MG63 (cell line): ENCODE results near the gene QSOX2. TPM values are rescaled to one million over a fixed set of nuclear protein-coding genes. Genes with fewer than 3 reads are reported as not detected.
A peak's percentile ranks its signal among the peaks of the same experiment; 100 is the strongest.

Experiments
- DNase-seq: peaks from one replicate; pipeline ENCODE4 v3.0.0-alpha.2; 2020
- H3K27me3 ChIP-seq: fragments of 250-450 bp; sonication (Bioruptor Pico); 2 replicates; pipeline ENCODE4 v1.5.1; 2020; ENCODE audit warnings: mild to moderate bottlenecking, moderate library complexity
- H3K36me3 ChIP-seq: fragments of 250-450 bp; sonication (Bioruptor Pico); 2 replicates; pipeline ENCODE4 v1.5.1; 2020; ENCODE audit warnings: mild to moderate bottlenecking, moderate library complexity
- H3K4me3 ChIP-seq: fragments of 250-450 bp; sonication (Bioruptor Pico); 2 replicates; pipeline ENCODE4 v1.5.1; 2020; ENCODE audit warnings: mild to moderate bottlenecking, moderate library complexity
- H3K9me3 ChIP-seq: fragments of 250-450 bp; sonication (Bioruptor Pico); 2 replicates; pipeline ENCODE4 v1.5.1; 2020; ENCODE audit warnings: mild to moderate bottlenecking, moderate library complexity
- total RNA-seq: library from RNA; depleted of rRNA; stranded (reverse); fragments of >200 nt; shearing (Covaris generic); gene quantifications from 2 replicates; pipeline ENCODE4 v1.2.3, GENCODE V29; 2014; ENCODE audit warnings: low replicate concordance

Gene QSOX2
- total RNA-seq, 1 experiment from 2014 or later: 28.2 TPM

DNA sequence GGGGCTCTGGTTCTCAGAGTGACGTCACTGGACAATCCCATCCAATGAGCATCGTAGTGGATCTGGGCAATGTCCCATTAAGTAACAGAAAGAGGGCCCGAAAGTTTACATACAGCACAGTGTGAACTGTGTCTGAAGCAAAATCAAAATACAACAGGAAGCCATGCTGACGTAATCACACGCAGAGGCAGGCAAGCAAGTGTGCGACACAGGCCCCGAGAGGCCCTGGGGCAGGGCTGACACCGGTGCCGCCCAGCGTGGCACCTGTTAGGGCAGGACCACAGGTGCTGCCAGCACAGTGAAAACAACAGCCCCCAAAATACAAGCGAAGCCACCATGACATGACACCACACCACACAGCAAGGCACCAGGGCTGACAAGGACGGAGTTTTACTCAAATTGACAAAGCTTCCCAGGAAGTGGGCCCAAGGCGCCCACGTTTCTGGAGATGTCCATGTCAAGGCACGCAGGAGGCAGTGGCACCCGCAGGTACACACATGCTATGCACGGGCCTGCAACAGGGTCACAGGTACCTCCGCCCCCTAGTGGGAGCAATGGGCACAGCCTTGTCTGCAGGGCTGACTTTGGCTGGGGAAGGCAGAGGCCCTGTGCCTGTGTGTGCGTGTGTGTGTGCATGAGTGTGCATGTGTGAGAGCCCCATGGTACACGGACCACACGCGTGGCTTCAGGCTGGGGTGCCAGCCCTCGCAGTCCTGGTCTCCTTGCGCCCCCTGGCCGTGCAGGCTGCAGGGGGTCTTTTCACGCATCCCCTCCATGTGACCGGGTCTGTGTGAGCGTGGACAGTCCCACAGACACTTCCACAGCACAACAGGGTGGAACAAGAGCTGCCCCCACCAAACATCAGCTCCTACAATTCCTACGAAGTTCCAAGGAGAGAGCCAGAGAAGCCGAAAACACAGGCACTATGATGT lies 19.6 kb downstream of the QSOX2 start:
- Histone ChIP-seq H3K4me3 (no peak overlapping the region), H3K27me3 (no peaks in the 10 kb centered on the region), H3K36me3 (peaks cover 6% of the 10 kb centered on the region), H3K9me3 (no peaks in the 10 kb centered on the region)
- peak; percentile 38 for DNase-seq

DNA sequence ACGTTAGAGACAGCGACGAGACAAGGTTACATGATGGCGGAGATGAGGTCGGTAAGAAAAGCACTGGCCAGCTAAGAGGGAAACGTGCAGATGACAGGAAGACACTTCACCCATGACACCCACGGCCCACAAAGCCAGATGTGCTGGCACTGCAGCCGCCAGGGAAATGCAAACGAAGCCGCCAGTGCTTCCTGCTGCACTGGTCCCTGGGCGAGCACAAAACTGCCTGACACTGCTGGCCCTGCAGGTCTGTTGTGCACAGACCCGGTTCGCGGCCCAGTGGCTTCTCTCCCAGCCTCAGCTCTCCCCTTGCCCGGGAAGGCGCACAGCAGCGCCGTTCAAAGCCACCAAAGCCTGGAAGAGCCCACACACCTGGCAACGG lies 20.3 kb downstream of the QSOX2 start:
- H3K36me3 ChIP-seq: peaks cover 6% of the 10 kb centered on the region
- H3K4me3 ChIP-seq: no peak overlapping the region
- H3K27me3 ChIP-seq: no peaks in the 10 kb centered on the region
- no peak for DNase-seq
- H3K9me3 ChIP-seq: no peaks in the 10 kb centered on the region

DNA sequence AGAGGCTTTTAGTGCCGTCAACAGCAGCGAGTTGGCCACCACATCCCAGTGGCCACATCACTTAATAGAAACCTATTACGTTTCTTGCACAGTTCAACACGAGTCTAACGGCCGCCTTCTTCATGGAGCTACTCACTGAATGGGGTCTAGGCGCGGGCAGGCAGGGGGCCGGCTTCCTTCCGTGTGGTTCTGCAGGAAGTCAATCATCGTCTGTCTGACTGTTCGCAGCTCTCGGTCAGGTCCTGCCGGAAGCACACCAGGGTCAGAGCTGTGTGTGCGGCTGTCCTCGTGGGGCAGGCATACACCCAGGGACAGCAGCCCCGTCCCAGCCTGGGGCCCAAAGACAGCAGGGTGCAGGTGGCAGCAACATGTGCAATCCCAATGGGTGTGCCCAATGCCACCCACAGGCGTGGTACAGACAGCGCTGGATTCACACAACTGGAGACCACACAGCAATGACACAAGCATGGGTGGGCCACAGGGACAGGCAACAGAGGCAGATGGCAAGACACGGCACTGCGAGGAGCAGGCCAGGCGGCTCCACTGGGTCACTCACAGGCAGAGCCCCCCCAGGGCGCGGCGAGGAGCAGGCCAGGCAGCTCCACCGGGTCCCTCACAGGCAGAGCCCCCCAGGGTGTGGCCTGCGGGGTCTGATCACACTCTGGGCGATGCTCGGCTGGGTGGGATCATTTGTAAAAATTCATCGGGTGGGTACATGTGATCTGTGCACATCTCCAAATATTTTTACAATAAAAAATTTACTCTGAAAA lies 21.6 kb downstream of the QSOX2 start:
- Histone ChIP-seq H3K9me3 (no peaks in the 10 kb centered on the region), H3K27me3 (no peaks in the 10 kb centered on the region), H3K4me3 (no peak overlapping the region), H3K36me3 (peaks cover 6% of the 10 kb centered on the region)
- no peak for DNase-seq

DNA sequence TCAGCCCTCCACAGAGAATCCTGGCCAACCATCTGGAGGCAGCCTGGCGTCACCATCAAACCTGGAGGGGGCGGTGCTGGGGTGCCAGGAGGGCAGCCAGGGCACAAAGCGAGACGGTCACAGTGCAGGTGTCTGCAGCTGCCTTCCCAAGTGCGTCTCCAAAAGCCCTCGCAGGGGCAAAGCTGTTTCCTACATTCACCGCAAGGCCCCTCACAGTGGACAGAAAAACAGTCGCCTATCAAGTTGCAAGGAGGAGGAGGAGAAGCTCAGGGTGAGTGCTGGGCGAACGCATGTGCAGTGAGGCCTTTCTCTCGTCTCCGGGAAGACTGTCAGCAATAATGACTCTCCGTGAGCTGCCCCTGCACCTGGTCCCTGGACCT lies 22.7 kb downstream of the QSOX2 start:
- Histone ChIP-seq H3K9me3 (no peaks in the 10 kb centered on the region), H3K27me3 (no peaks in the 10 kb centered on the region), H3K4me3 (no peak overlapping the region), H3K36me3 (peaks cover 11% of the 10 kb centered on the region)
- DNase-seq: no peak

DNA sequence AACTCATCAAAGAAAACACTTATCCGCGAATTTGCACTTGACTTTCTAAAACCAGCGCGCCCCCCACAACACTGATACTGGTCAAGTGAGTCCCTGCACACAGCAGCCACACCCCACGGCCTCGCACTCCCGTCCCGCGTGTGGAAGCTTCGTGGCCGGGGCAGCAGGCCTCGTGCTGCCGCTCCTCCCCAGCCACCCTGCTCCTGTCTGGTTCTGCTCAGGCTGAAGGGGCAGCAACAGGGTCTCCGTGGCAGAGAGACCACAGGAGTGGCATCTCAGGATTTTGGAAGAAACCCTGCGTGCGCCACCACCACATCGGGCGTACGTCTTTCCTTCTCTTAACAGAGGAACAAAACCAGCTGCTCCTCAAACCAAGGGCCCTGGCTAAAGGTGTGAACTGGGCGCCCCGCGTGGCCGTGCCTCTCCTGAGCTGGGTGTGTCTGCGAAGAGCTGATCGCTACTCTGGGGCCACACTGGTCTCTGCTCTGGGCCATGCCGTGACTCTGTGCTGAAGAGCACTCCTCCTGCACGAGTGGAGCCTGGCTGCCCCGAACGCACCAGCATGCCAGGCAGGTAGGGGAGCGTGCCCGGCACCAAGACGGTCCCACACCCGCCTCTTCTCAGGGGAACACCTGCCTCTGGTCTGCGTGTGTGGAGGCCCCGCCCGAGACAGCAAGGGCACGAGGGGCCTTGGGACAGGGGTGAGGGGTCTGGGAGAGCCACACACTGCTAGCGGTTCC lies 23.3 kb downstream of the QSOX2 start:
- no peaks in the 10 kb centered on the region for H3K27me3 ChIP-seq
- DNase-seq: no peak
- H3K36me3 ChIP-seq: peaks cover 11% of the 10 kb centered on the region
- H3K9me3 ChIP-seq: no peaks in the 10 kb centered on the region
- H3K4me3 ChIP-seq: no peak overlapping the region

DNA sequence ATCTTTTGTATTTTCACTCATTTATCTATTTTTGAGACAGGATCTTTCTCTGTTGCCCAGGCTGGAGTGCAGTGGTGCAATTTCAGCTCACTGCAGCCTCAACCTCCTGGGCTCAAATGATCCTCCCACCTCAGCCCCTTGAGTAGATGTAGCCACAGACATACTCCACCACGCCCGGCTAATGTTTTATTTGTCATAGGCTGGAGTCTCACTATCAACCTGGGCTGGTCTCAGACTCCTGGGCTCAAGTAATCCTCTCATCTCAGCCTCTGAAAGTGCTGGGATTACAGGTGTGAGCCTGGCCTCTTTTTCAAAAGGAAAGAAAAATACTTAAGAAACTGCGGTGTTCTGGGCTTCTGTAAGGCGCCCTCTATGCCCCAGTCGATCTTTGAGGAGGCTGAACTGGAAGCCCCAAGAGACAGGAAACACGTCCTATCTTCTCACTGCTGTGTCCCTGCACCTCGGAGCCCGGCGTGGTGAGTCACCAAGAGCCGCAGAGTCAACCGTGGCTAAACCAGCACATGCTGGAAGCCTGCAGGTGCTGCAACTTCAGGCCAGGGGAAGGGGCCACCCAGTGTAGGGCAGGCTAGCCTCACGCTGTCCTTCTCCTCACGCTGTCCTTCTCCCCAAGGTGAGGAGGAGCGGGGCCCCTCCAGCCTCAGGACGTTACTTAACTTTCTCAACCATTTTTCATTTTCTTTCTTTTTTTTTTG lies 25.4 kb downstream of the QSOX2 start:
- no peaks in the 10 kb centered on the region for H3K27me3 ChIP-seq
- H3K36me3 ChIP-seq: peaks cover 16% of the 10 kb centered on the region
- DNase-seq: no peak
- H3K9me3 ChIP-seq: no peaks in the 10 kb centered on the region
- H3K4me3 ChIP-seq: no peak overlapping the region

DNA sequence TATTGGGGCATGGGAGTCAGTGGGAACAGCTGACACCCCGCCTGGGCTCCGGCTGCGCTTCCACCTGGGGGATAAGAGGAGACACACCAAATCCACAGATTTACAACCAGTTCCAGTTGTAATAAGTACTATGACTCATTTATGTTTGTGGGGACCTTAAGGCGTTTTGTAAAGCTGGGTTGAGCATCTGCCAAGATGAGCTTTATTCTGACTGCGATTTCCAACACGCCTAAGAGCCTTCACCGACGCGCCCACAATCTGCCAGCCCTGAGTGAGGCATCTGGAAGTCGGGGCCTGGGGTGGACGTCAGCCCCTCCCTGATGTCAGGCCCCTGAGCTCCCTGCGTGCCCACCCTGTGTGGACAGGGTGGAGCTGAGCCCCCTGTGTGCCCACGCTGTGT lies 26.3 kb downstream of the QSOX2 start:
- no peak for DNase-seq
- no peaks in the 10 kb centered on the region for H3K9me3 ChIP-seq
- no peaks in the 10 kb centered on the region for H3K27me3 ChIP-seq
- H3K36me3 ChIP-seq: peaks cover 20% of the 10 kb centered on the region
- H3K4me3 ChIP-seq: no peak overlapping the region

DNA sequence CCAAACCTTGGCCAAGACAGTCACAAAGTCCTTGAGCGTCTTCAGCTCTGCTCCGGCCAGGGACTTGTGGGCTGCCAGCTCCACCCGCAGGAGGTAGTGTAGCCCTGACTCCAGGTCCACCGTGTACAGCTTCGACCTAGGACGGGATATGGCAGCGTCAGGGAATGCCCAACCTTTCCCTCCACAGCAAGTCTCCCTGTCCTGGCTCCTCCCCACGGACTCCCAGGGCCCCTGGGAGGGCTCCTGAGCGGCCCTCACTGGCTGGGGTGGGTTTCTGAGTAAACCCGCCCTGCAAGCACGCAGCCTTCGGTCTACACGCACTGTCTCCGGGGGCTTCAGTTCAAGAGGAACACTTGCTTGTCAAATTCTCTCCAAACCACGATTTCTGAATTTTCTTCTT lies 26.9 kb downstream of the QSOX2 start:
- Histone ChIP-seq H3K4me3 (no peak overlapping the region), H3K36me3 (peaks cover 24% of the 10 kb centered on the region), H3K27me3 (no peaks in the 10 kb centered on the region), H3K9me3 (no peaks in the 10 kb centered on the region)
- DNase-seq: no peak

DNA sequence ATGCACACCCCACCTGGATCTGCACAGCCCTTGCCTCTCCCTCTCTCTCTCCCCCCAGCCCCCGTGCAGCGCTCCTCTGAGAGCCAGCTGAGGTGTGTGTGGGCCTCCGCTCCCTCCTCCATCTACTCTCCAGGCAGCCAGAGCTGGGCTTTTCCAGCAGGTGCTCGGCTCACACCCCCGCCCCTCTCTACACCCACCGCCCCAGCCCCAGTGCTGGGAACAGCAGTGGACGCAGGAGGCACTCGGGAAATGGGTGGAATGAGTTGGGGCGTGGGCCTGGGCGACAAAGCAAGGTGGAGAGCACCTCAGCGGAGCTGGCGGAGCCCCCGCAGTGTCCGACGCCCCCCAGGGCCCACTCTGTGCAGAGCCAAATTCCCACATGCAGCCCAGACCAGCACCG lies 27.3 kb downstream of the QSOX2 start:
- Histone ChIP-seq H3K36me3 (peaks cover 22% of the 10 kb centered on the region), H3K9me3 (no peaks in the 10 kb centered on the region)

DNA sequence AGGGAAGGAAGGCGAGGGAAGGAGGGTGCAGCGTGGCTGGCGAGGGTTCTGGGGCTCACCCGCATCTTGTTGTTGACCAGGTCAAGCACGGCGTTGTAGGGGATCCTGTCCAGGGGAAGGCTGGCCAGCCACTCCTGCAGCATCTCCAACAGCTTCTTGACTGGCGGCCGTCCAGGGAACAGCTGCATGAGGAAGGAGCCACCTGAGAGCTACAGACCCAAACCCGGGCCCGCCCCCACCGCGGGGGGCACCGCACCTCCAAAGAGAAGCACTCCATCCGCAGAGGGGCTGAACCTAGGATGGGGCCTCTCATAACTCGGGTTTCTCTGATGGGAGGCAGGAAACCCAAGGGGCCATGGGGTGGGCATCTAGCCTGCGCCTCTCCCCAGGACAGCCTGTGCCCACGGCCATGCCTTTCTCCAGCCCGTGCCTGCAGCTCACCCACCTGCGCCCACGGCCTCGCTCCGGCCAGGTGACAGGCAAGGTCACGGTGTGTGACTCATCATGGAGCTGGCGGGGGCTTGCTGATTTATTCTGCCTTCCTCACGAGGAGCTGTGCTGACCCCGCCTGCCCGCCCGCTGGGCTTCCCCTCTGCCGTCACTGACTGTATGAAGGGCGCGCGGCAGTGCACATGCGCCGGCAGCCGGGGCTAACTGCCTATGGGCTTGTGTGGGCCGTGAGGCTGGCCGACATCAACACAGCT lies 28.9 kb downstream of the QSOX2 start:
- H3K9me3 ChIP-seq: no peaks in the 10 kb centered on the region
- no peak for DNase-seq
- H3K27me3 ChIP-seq: no peaks in the 10 kb centered on the region
- H3K4me3 ChIP-seq: no peak overlapping the region
- H3K36me3 ChIP-seq: peaks cover 22% of the 10 kb centered on the region

More for the DNA sequence above, 27.3 kb downstream of the QSOX2 start:
- DNase-seq: no peak
- H3K4me3 ChIP-seq: no peak overlapping the region
- H3K27me3 ChIP-seq: no peaks in the 10 kb centered on the region

DNA sequence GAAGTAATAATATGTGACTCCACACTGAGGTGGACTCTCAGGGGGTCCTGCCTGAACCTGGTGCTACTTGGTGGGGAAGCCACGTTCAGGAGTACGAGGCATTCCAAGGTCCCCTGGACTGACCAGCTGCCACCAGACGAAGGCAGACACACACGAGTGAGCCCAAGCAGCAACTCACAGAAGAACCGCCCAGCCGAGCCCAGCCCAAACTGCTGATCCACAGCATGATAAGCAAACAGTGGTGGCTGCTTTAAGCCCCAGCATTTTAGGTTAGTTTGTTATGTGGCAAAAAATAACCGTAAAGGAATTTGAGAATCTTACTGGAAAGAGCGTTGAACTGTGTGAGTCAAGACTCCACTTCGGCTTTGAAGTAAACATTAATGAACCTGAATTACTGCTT lies 31.9 kb downstream of the QSOX2 start:
- H3K27me3 ChIP-seq: no peaks in the 10 kb centered on the region
- DNase-seq: no peak
- H3K9me3 ChIP-seq: no peaks in the 10 kb centered on the region
- peaks cover 21% of the 10 kb centered on the region for H3K36me3 ChIP-seq
- no peak overlapping the region for H3K4me3 ChIP-seq

DNA sequence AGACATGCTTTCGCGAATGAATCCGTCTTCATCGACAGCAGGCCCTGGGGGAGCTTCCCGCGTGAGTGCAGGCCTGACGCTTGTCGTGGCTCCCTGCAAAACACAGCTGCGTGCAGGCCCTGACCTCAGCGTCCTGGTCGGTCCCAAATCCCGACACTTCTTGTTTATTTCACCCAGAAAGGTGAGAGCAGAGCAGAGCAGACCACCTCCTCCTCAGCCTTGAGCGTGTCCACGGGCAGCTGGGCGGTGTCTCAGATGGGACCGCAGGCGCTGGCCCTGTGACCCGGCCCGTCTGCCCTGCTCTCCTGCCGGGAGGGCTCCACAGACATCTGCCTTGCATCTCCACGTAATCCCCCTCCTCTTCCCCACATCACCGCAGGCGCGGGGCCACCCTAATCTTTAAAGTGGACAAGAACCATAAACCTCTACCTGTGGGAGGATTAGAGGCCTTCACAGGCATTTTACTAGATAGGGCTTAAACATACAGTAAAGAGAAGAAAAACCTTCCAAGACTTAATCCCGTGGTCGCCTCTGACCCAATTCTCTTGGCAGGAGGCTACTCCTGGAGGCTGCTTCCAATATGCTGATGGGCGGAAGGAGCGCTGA lies 33.2 kb downstream of the QSOX2 start:
- Histone ChIP-seq H3K27me3 (no peaks in the 10 kb centered on the region), H3K36me3 (peaks cover 19% of the 10 kb centered on the region; the same call in 1 of the 2 replicates), H3K9me3 (no peaks in the 10 kb centered on the region), H3K4me3 (no peak overlapping the region)
- DNase-seq: no peak

DNA sequence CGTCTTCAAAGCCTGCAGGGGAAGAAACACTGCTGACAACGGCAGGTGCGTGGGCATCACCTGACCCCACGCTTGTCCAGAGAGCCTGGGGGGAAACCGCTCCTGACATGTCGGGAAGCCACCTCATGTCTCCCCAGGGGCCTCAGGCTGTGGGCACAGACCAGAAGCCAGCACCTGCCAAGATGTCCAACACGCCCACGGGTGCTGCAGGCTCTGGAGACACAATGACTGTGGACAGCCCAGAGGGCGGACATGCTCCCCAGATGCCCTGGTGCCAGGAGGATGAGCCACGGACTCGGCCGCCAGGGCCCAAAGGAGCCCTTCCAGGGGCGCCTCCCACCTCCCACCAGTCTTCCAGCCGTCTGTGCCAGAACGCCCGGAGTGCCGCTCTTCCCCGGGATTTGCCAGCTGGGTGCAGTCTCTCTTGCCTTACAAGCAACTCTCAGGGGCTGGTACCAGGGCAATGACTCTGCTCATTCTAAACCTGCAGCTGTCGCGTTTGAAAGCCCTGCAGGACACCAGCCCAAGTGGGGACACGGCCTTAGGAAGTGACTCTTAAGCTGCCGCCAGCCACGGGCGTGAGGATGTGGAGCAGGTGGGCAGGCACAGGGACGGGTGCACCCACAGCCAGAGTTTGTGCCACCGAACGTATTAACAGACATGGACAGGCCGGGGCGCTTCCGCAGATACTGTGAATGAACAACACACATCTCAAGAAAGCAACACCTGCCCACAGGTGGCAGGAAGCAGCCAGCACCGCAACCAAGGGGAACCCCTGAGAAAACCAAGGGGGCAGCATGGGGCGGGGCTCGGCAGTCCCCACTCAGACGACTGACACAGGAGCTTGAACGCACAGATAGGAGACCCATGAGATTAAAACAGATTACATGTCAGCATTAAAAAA lies 33.9 kb downstream of the QSOX2 start:
- DNase-seq: no peak
- Histone ChIP-seq H3K4me3 (no peak overlapping the region), H3K9me3 (no peaks in the 10 kb centered on the region), H3K27me3 (no peaks in the 10 kb centered on the region), H3K36me3 (peaks cover 19% of the 10 kb centered on the region; the same call in 1 of the 2 replicates)

DNA sequence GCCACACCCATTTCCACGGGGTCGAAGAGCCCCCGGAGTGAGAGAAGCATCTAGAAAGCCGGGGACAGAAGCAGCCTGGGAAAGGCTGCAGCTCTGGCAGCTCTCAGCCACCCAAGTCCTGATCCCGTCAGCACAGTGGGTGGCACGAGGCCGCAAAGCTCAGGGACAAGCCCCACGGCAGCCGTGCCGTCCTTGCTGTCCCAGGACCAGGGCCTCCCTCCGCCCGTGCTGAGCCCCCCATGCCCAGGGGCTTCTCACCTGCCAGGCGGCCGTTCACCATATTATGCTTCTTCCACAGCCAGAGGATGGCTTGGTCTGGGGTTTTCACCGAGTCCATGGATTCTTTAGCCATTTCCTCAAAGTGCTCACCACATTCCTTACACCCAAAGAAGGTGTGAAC lies 34.6 kb downstream of the QSOX2 start:
- peaks cover 16% of the 10 kb centered on the region; the same call in 1 of the 2 replicates for H3K36me3 ChIP-seq
- no peak for DNase-seq
- H3K9me3 ChIP-seq: no peaks in the 10 kb centered on the region
- no peaks in the 10 kb centered on the region for H3K27me3 ChIP-seq
- H3K4me3 ChIP-seq: no peak overlapping the region

DNA sequence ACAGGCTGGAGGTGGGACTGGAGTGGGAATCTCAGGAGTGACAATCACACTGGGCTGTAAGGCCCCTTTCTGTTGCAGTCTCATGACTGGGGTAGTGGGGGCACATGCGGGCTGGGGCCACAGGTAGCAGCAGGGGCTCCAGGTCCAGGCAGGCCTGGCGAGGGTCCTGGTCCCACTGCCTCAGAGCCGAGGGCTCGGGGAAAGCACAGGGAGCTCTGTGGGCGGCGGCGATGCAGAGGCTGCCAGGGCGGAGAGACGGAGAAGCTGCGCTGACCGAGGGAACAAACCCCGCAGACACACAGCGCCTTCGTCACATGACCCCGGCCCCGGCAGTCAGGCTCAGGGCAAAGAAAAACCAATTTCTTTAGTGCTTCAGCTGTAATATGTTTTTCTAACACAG lies 35.3 kb downstream of the QSOX2 start:
- no peaks in the 10 kb centered on the region for H3K9me3 ChIP-seq
- no peak for DNase-seq
- no peaks in the 10 kb centered on the region for H3K27me3 ChIP-seq
- peaks cover 16% of the 10 kb centered on the region; the same call in 1 of the 2 replicates for H3K36me3 ChIP-seq
- H3K4me3 ChIP-seq: no peak overlapping the region
